A673 (cell line): ENCODE data around the gene SPIN3.

ENCODE experiments used
- EZH2 ChIP-seq: fragments of 200-600 bp; sonication (generic); IDR thresholded peaks from 2 replicates; pipeline ENCODE4 v1.6.1; 2017; ENCODE audit warnings: borderline replicate concordance, low read depth, mild to moderate bottlenecking, mixed read lengths, antibody characterized with exemption, low read length; ENCODE audit not compliant: poor library complexity, severe bottlenecking
- TF ChIP-seq, protein P1 (sequence below): fragments of 300-800, 200-600 bp; sonication (generic); conservative IDR thresholded peaks from 2 replicates; pipeline ENCODE4 v1.5.1; 2017; ENCODE audit warnings: low read depth, mild to moderate bottlenecking, antibody characterized with exemption, low read length, moderate library complexity, mixed read lengths

DNA sequence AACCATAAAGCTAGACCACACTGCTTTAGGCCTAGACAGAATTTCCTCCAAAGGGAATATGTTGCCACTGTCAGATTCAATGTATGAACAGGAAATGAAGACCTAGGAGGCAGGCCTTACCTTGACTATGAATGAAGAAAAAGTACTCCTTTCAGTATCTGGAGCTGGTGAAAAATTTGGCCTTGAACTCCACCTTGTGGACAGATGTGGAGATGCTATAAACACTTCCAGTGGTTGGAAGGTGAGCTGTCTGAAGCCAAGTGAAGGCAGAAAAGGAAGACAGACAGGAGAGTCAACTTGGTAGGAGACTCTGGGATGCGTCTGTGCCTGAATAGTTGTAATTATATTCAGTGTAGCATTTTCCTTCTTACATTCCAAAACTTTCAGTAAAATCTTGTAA lies 17.2 kb downstream of the SPIN3 start:
- TF ChIP-seq, protein P1, sequence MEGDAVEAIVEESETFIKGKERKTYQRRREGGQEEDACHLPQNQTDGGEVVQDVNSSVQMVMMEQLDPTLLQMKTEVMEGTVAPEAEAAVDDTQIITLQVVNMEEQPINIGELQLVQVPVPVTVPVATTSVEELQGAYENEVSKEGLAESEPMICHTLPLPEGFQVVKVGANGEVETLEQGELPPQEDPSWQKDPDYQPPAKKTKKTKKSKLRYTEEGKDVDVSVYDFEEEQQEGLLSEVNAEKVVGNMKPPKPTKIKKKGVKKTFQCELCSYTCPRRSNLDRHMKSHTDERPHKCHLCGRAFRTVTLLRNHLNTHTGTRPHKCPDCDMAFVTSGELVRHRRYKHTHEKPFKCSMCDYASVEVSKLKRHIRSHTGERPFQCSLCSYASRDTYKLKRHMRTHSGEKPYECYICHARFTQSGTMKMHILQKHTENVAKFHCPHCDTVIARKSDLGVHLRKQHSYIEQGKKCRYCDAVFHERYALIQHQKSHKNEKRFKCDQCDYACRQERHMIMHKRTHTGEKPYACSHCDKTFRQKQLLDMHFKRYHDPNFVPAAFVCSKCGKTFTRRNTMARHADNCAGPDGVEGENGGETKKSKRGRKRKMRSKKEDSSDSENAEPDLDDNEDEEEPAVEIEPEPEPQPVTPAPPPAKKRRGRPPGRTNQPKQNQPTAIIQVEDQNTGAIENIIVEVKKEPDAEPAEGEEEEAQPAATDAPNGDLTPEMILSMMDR: peak; percentile 66
- TF ChIP-seq EZH2: no peak
